K562 (cell line): Measurements from ENCODE around the gene DOCK3. TPM values are rescaled to one million over a fixed set of nuclear protein-coding genes. Genes with fewer than 3 reads are reported as not detected.

Experiments
- ATAC-seq: fragments of 200-7000 bp; cut with Tn5 transposase; 3 replicates; pipeline ENCODE4 v1.9.1; 2020; ENCODE audit warnings: moderate library complexity
- Bru-seq: library from RNA; stranded (reverse); fragments of 400-500 nt; gene quantifications from one replicate; lab custom pipeline; 2021; lab: Mats Ljungman, UMichigan
- BruChase-seq, 2 experiments: library from RNA; stranded (reverse); fragments of 400-500 nt; gene quantifications; one replicate each; lab custom pipeline; 2021; lab: Mats Ljungman, UMichigan
- BruUV-seq: library from RNA; stranded (reverse); fragments of 400-500 nt; replicated peaks from 2 replicates; lab custom pipeline; 2021; lab: Mats Ljungman, UMichigan
- CTCF ChIA-PET: fragments of 300-600 bp; formaldehyde crosslinking; extraction: SDS; loops from one replicate; lab custom pipeline; 2021; ENCODE audit warnings: low intra/inter-chr PET ratio; lab: Yijun Ruan, JAX
- POLR2A ChIA-PET: fragments of 300-600, 350-650 bp; sonication (Branson Sonifier 250); formaldehyde crosslinking; extraction: SDS; loops from one replicate; lab custom pipeline; 2021; ENCODE audit warnings: antibody characterized with exemption, inconsistent platforms; lab: Yijun Ruan, JAX
- DNase-seq, 4 experiments: peaks; one replicate each; pipeline versions ENCODE4 v3.0.0 to v3.0.0-alpha.2; 2011 to 2018; ENCODE audit warnings: low spot score in 3 of 4, mixed read lengths in 3 of 4; ENCODE audit errors: extremely low read depth in 1 of 4
- FAIRE-seq: peaks from 2 replicates; lab custom pipeline; 2011; peaks lifted over from hg19 to GRCh38; lab: Jason Lieb, UNC
- H2AFZ ChIP-seq: 2 replicates; pipeline ENCODE4 v1.6.0; 2011; ENCODE audit warnings: low read depth, low read length, control low read depth, inconsistent platforms
- H3K27ac ChIP-seq: fragments of 200-600 bp; 3 replicates; pipeline ENCODE4 v1.8.0; 2011; ENCODE audit warnings: low read depth, mild to moderate bottlenecking, control low read depth, inconsistent platforms, low read length, moderate library complexity, mixed read lengths; ENCODE audit errors: extremely low read depth
- H3K27me3 ChIP-seq, 2 experiments: fragments of 300-600 bp in 1 of 2; 2 replicates in 1 of 2; 3 replicates in 1 of 2; pipeline versions ENCODE4 v1.6.0 to v1.8.0; 2011; ENCODE audit warnings: inconsistent platforms in 2 of 2, low read length in 2 of 2, mild to moderate bottlenecking in 1 of 2, mixed read lengths in 1 of 2, moderate library complexity in 1 of 2; ENCODE audit not compliant: control insufficient read depth in 2 of 2, insufficient read depth in 2 of 2
- H3K36me3 ChIP-seq: fragments of 300-600 bp; 3 replicates; pipeline ENCODE4 v1.8.0; 2011; ENCODE audit warnings: mild to moderate bottlenecking, low read length, inconsistent platforms; ENCODE audit not compliant: control insufficient read depth, insufficient read depth
- H3K4me1 ChIP-seq, 2 experiments: fragments of 200-600 bp in 1 of 2; replicated peaks in 1 of 2; 2 replicates in 1 of 2; 3 replicates in 1 of 2; pipeline versions ENCODE4 v1.5.1 to v1.8.0; 2011; ENCODE audit warnings: inconsistent platforms in 2 of 2, low read length in 2 of 2, mild to moderate bottlenecking in 1 of 2, mixed read lengths in 1 of 2, moderate library complexity in 1 of 2; ENCODE audit not compliant: control insufficient read depth in 2 of 2, insufficient read depth in 2 of 2
- H3K4me2 ChIP-seq: 2 replicates; pipeline ENCODE4 v1.6.1; 2011; ENCODE audit warnings: low read length, control low read depth, inconsistent platforms, mixed read lengths; ENCODE audit not compliant: insufficient read depth
- H3K4me3 ChIP-seq: fragments of 200-600 bp; sonication (generic), shearing (Covaris generic); 2 replicates; pipeline ENCODE4 v1.5.1; 2016; ENCODE audit warnings: control low read depth, inconsistent platforms
- H3K79me2 ChIP-seq: fragments of 200-600 bp; 3 replicates; pipeline ENCODE4 v1.8.0; 2011; ENCODE audit warnings: low read length, inconsistent platforms; ENCODE audit not compliant: control insufficient read depth, insufficient read depth
- H3K9ac ChIP-seq, 2 experiments: 2 replicates each; pipeline versions ENCODE4 v1.6.0 to v1.6.1; 2011; ENCODE audit warnings: low read depth in 2 of 2, low read length in 2 of 2, control low read depth in 1 of 2, inconsistent platforms in 1 of 2, mild to moderate bottlenecking in 1 of 2, mixed read lengths in 1 of 2; ENCODE audit not compliant: insufficient read depth in 1 of 2
- H3K9me1 ChIP-seq: one replicate; pipeline ENCODE4 v1.6.0; 2011; ENCODE audit warnings: inconsistent platforms, mild to moderate bottlenecking, low read length, moderate library complexity; ENCODE audit not compliant: control insufficient read depth, insufficient read depth
- H3K9me3 ChIP-seq: replicated peaks from 2 replicates; pipeline ENCODE4 v1.5.1; 2011; ENCODE audit warnings: low read depth, low read length, inconsistent platforms; ENCODE audit not compliant: control insufficient read depth, insufficient read depth
- H4K20me1 ChIP-seq: replicated peaks from 2 replicates; pipeline ENCODE4 v1.6.1; 2011; ENCODE audit warnings: low read length, inconsistent platforms, mixed read lengths; ENCODE audit not compliant: control insufficient read depth, insufficient read depth
- CBFA2T3 ChIP-seq: fragments of 450-650 bp; IDR thresholded peaks from 2 replicates; pipeline ENCODE4 v1.6.1; 2017
- CTBP1 ChIP-seq: fragments of 450-650 bp; IDR thresholded peaks from 2 replicates; pipeline ENCODE4 v1.6.1; 2016; ENCODE audit warnings: borderline replicate concordance
- E2F6 ChIP-seq, 2 experiments: IDR thresholded peaks; 2 replicates each; pipeline ENCODE4 v1.6.1; 2011; ENCODE audit warnings: borderline replicate concordance in 1 of 2, control low read depth in 1 of 2, low read depth in 1 of 2, low read length in 1 of 2, mild to moderate bottlenecking in 1 of 2, mixed read lengths in 1 of 2, moderate library complexity in 1 of 2; ENCODE audit not compliant: insufficient read depth in 1 of 2, insufficient read length in 1 of 2, poor library complexity in 1 of 2, severe bottlenecking in 1 of 2; ENCODE audit errors: extremely low read depth in 1 of 2
- KDM2B ChIP-seq: fragments of 250-450 bp; sonication (Bioruptor Pico); IDR thresholded peaks from 2 replicates; pipeline ENCODE4 v1.8.0; 2021; ENCODE audit warnings: mild to moderate bottlenecking, moderate library complexity
- L3MBTL2 ChIP-seq: fragments of 450-650 bp; IDR thresholded peaks from 2 replicates; pipeline ENCODE4 v1.6.1; 2016; ENCODE audit warnings: mild to moderate bottlenecking, moderate library complexity
- NFATC3 ChIP-seq: fragments of 450-650 bp; IDR thresholded peaks from 2 replicates; pipeline ENCODE4 v1.6.1; 2017; ENCODE audit warnings: mild to moderate bottlenecking
- NRF1 ChIP-seq, 2 experiments: fragments of 450-650 bp; IDR thresholded peaks in 1 of 2; conservative IDR thresholded peaks in 1 of 2; 2 replicates each; pipeline ENCODE4 v1.6.1; 2014; ENCODE audit warnings: mild to moderate bottlenecking in 2 of 2
- SMAD4 ChIP-seq: fragments of 250-450 bp; sonication (Bioruptor Pico); conservative IDR thresholded peaks from 2 replicates; pipeline ENCODE4 v1.8.0; 2021; ENCODE audit warnings: inconsistent platforms, mild to moderate bottlenecking, moderate library complexity
- SNIP1 ChIP-seq: fragments of 450-650 bp; IDR thresholded peaks from 2 replicates; pipeline ENCODE4 v1.7.1; 2017; ENCODE audit warnings: low read depth, mild to moderate bottlenecking
- TAL1 ChIP-seq: fragments of 450-650 bp; IDR thresholded peaks from 2 replicates; pipeline ENCODE4 v1.6.1; 2016; ENCODE audit warnings: mild to moderate bottlenecking
- UBTF ChIP-seq, 2 experiments: IDR thresholded peaks; 2 replicates each; pipeline ENCODE4 v1.6.1; 2012; ENCODE audit warnings: improper control_type of control experiment in 2 of 2, low read depth in 2 of 2, low read length in 2 of 2, borderline replicate concordance in 1 of 2
- ZNF311 ChIP-seq: fragments of 250-450 bp; sonication (Bioruptor Pico); IDR thresholded peaks from 2 replicates; pipeline ENCODE4 v1.4.0; 2020; ENCODE audit warnings: mild to moderate bottlenecking, moderate library complexity
- WGBS: fragments of 100-300 bp; shearing (Covaris generic); methylation state at CpG from one replicate; pipeline ENCODE4 v1.1.6; 2016; ENCODE audit warnings: low coverage, mixed read lengths; ENCODE audit not compliant: insufficient coverage; ENCODE audit errors: missing lambda C conversion rate; 5-methylcytosine and 5-hydroxymethylcytosine counted together
- in situ Hi-C: fragments of 300-500 bp; cut with MboI; formaldehyde crosslinking; loops from 4 replicates; pipeline ENCODE4 v1.15.0; 2018; ENCODE audit warnings: inconsistent platforms, mixed read lengths
- intact Hi-C: fragments of 100-400 bp; cut with micrococcal nuclease; formaldehyde crosslinking; loops from 2 replicates; pipeline ENCODE4 v1.14.2; 2022
- long read RNA-seq, 3 experiments: library from polyadenylated mRNA in 2 of 3; library from RNA in 1 of 3; unstranded in 2 of 3; stranded (forward) in 1 of 3; transcript quantifications; one replicate each; pipeline ENCODE4 v2.0.0, GENCODE V29; 2019 to 2022
- polyA minus RNA-seq, 3 experiments: library from RNA; depleted of rRNA, polyadenylated mRNA; stranded (reverse); fragments of >200 nt; gene quantifications; 2 replicates each; pipeline ENCODE4 v1.2.3, GENCODE V29; 2011
- polyA plus RNA-seq, 8 experiments: library from polyadenylated mRNA; depleted of rRNA in 4 of 8; stranded (reverse) in 5 of 8; unstranded in 3 of 8; fragments of >200 nt; fragmentation: Nextera tagmentation in 2 of 8; fragmentation: Illumina TruSeq in 1 of 8; extraction: Ambion mirVana in 2 of 8; extraction: Trizol in 1 of 8; gene quantifications; 2 replicates each; pipeline versions ENCODE4 v1.2.1 to v1.2.3, GENCODE V29; 2011 to 2014; ENCODE audit warnings: inconsistent platforms in 1 of 8, missing spikeins in 1 of 8
- total RNA-seq, 7 experiments: library from RNA; depleted of rRNA in 6 of 7; stranded (reverse); fragments of >200 nt in 6 of 7; fragmentation: Illumina TruSeq in 2 of 7; extraction: Trizol in 2 of 7; gene quantifications; 2 replicates each; pipeline versions ENCODE4 v1.2.1 to v1.2.3, GENCODE V29; 2011 to 2021; ENCODE audit warnings: low replicate concordance in 1 of 7

DOCK3 gene
- total RNA-seq (2011; cell fraction: chromatin; rRNA removed; ENCODE audit: low replicate concordance): 0.12 and 0.16 TPM in 2 replicates
- under 0.01 TPM in 1 of 2 replicates, not detected in the other for total RNA-seq (2011; cell fraction: nucleolus; rRNA removed)
- total RNA-seq (2011; cell fraction: nucleoplasm; rRNA removed): 0.07 TPM in 1 of 2 replicates, not detected in the other
- total RNA-seq (2014; rRNA removed) (under 0.01 TPM in 1 of 2 replicates, not detected in the other), total RNA-seq (2014; rRNA removed; fragmentation: Illumina TruSeq; extraction: Trizol) (under 0.01 TPM in 1 of 2 replicates, not detected in the other), total RNA-seq (2015; rRNA removed; fragmentation: Illumina TruSeq; extraction: Trizol) (0.04 TPM in 1 of 2 replicates, not detected in the other), total RNA-seq (2021) (0.02 TPM in 2 replicates), polyA plus RNA-seq (2011; rRNA removed) (0.01 and 0.03 TPM in 2 replicates), polyA plus RNA-seq (2014; fragmentation: Illumina TruSeq; extraction: Trizol) (not detected in 2 replicates), polyA plus RNA-seq (2014; fragmentation: Nextera tagmentation; extraction: Ambion mirVana) (under 1 TPM; 0.01 TPM), polyA plus RNA-seq (2014; rRNA removed) (0.03 TPM in 1 of 2 replicates, not detected in the other), polyA minus RNA-seq (2011; rRNA and poly(A)+ RNA removed) (not detected in 2 replicates), Bru-seq, nascent RNA (percentile 10 among the genes with signal in this experiment), BruChase-seq, experiment 1, labeled RNA remaining after a 2-hour chase (percentile 11 among the genes with signal in this experiment), BruChase-seq, experiment 2, labeled RNA remaining after a 6-hour chase (percentile 12 among the genes with signal in this experiment)
- polyA plus RNA-seq (2011; cell fraction: cytosol; rRNA removed): under 0.01 and 0.01 TPM in 2 replicates
- 0.01 and 0.07 TPM in 2 replicates for polyA plus RNA-seq (2011; cell fraction: nucleus; rRNA removed)
- polyA plus RNA-seq (2012): 0.05 and 0.18 TPM in 2 replicates
- not detected in 2 replicates for polyA minus RNA-seq (2011; cell fraction: cytosol; rRNA and poly(A)+ RNA removed)
- polyA minus RNA-seq (2011; cell fraction: nucleus; rRNA and poly(A)+ RNA removed): under 0.01 and 0.11 TPM in 2 replicates
- long read RNA-seq, experiment 1, partial matches to known transcripts: 0 of 1 reads
- long read RNA-seq, experiment 1, other reads (novel, unspliced or antisense): 1 of 1 reads
- long read RNA-seq, experiment 2: 0 reads
- long read RNA-seq, experiment 3: 0 reads

GRCh38 chr3:50674349-50675178 is at the start of gene DOCK3:
Gene DOCK3 (plus strand): TSS chr3:50674927. CDS start chr3:50675264, 337 bp downstream.
- in situ Hi-C loops: no loop called here
- no peak for FAIRE-seq
- intact Hi-C loops: loop anchor here (10.0 kb wide), 1 partner anchor 700 kb away; no protein-coding TSS in a partner anchor
- ATAC-seq: peak; percentile 95
- peak; percentile 47 to 77 (median 69) for DNase-seq
- WGBS: 14% methylated on average over 9 of the region's 89 CpGs
- Histone ChIP-seq H3K9ac (peak within 1 kb of the TSS in 1 of 2 experiments; percentile 26; a peak in 2 of 4 replicates), H3K36me3 (no peaks in the 10 kb centered on the region), H4K20me1 (no peaks in the 10 kb centered on the region; the same call in 1 of the 2 replicates), H3K27ac (no peak within 1 kb of the TSS), H3K4me2 (no peak within 1 kb of the TSS; the same call in 1 of the 2 replicates), H3K9me1 (no peaks in the 10 kb centered on the region), H3K9me3 (no peaks in the 10 kb centered on the region), H3K27me3 (peaks cover 11 to 27% of the 10 kb centered on the region in 2 experiments; a peak in 4 of 5 replicates), H3K4me3 (peak within 1 kb of the TSS; percentile 16; the same call in 1 of the 2 replicates), H3K4me1 (peaks cover 0 to 14% of the 10 kb centered on the region in 2 experiments; a peak in 2 of 5 replicates), H3K79me2 (no peaks in the 10 kb centered on the region), H2AFZ (no peak within 1 kb of the TSS)
- no TSS peak for BruUV-seq
- POLR2A ChIA-PET: no interaction called here
- CTCF ChIA-PET: interaction anchor here (0.6 kb wide), 1 partner anchor 401 kb away, joined by 3 read pairs; no protein-coding TSS in a partner anchor
- TF ChIP-seq NFATC3: peak; percentile 81; the same call in 1 of the 2 replicates
- no peak for TF ChIP-seq CBFA2T3
- TF ChIP-seq SNIP1: 0 out of 2 replicates have a peak, but pooled peaks have one; percentile 15
- no peak for TF ChIP-seq TAL1
- TF ChIP-seq SMAD4 (CRISPR knock-in tag): peak; percentile 54; the same call in 1 of the 2 replicates
- peak; percentile 15 to 86 for TF ChIP-seq E2F6 (IDR thresholded peaks at IDR 0.05; ENCODE audit: borderline replicate concordance in 1 of 2, extremely low read depth in 1 of 2, insufficient read depth in 1 of 2, insufficient read length in 1 of 2, low read depth in 1 of 2, low read length in 1 of 2, poor library complexity in 1 of 2, severe bottlenecking in 1 of 2)
- TF ChIP-seq ZNF311 (CRISPR knock-in tag): no peak
- peak; percentile 47 to 66; a peak in 1 of 4 replicates for TF ChIP-seq UBTF (IDR thresholded peaks at IDR 0.05; ENCODE audit: borderline replicate concordance in 1 of 2, low read depth in 2 of 2, low read length in 2 of 2)
- peak in 1 of 2 experiments; percentile 78; a peak in 2 of 4 replicates for TF ChIP-seq NRF1 (conservative IDR thresholded peaks at IDR 0.05 in 1 of 2, IDR thresholded peaks at IDR 0.05 in 1 of 2)
- peak; percentile 91; the same call in 1 of the 2 replicates for TF ChIP-seq KDM2B (CRISPR knock-in tag)
- TF ChIP-seq CTBP1: peak; percentile 61; the same call in 1 of the 2 replicates
- peak; percentile 69 for TF ChIP-seq L3MBTL2
